GM12864 (cell line): ENCODE measurements around the gene AGPAT3.

Source experiments
- DNase-seq: peaks from one replicate; pipeline ENCODE4 v3.0.0-alpha.2; 2011; ENCODE audit warnings: low read depth
- H3K4me3 ChIP-seq: 2 replicates; pipeline ENCODE4 v1.5.1; 2011; ENCODE audit warnings: mild to moderate bottlenecking, low read depth, low read length, control low read depth
- CTCF ChIP-seq: IDR thresholded peaks from 2 replicates; pipeline ENCODE4 v1.5.1; 2011; ENCODE audit warnings: low read depth, mild to moderate bottlenecking, moderate library complexity, low read length, control low read depth, inconsistent platforms; ENCODE audit errors: missing control alignments

Gene AGPAT3

GRCh38 chr21:43939443-43940328 is 74.7 kb downstream of the AGPAT3 start:
- H3K4me3 ChIP-seq = no peak overlapping the region; the same call in 1 of the 2 replicates
- no peak for TF ChIP-seq CTCF
- no peak for DNase-seq

DNA sequence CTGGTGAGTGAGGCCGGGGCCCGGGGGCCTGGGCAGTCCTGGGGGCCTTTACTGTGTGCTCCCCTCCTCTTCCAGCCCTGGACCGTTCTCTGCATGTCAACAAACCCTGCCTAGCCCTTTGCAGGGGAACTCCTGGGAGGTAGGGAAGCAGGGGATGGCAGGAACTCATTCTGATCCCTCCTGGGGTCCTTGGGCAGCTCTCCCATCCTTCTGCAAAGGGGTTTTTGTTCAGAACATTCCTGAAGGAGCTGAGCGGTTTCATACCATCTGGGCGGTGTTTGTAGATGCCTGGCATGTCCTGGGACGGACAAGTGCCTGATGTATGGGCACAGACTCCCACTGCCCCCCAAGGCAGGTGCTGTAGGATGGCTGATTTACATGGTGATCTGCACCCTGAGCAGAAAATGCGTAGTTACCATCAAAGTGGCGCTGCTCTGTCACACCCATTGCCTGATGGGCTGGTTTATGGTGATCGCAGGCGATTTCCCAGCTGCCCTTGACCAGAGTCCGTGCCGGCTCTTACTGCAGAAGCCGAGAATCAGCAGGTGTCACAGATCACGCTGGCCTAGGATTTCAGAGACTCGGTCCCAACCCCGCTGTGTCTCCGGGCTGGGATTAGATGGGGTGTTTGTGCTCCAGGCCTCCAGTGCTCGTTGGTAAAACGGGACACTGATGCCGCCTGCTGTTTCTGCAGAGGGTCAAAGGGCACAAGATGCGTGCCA is 75.5 kb downstream of the AGPAT3 start:
- H3K4me3 ChIP-seq = no peak overlapping the region
- no peak for TF ChIP-seq CTCF
- no peak for DNase-seq

DNA sequence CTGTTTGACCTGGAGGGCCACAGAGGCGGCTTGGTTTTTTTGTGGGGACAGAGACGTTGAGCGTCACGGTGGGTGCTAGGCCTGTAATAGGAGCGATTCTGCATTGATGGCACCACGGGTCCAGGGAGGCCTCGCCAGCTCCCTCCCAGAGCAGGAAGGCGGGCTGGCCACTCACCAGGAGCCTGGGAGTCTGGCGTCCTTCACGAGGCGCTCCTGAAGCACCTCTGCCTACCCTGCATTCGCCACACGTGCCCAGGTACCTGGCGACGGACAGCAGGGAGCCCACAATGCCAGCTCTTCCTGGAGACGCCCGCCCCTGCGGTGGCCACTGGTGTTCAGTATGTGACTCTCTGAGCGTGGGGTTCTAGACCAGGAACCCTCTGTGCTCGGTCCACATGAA is 77.2 kb downstream of the AGPAT3 start:
- no peak for TF ChIP-seq CTCF
- no peak overlapping the region for H3K4me3 ChIP-seq
- no peak for DNase-seq

- DNase-seq = no peak
- TF ChIP-seq CTCF = no peak
- no peak overlapping the region for H3K4me3 ChIP-seq
Measured at GRCh38 chr21:43942621-43943020, 77.6 kb downstream of the AGPAT3 start.

DNA sequence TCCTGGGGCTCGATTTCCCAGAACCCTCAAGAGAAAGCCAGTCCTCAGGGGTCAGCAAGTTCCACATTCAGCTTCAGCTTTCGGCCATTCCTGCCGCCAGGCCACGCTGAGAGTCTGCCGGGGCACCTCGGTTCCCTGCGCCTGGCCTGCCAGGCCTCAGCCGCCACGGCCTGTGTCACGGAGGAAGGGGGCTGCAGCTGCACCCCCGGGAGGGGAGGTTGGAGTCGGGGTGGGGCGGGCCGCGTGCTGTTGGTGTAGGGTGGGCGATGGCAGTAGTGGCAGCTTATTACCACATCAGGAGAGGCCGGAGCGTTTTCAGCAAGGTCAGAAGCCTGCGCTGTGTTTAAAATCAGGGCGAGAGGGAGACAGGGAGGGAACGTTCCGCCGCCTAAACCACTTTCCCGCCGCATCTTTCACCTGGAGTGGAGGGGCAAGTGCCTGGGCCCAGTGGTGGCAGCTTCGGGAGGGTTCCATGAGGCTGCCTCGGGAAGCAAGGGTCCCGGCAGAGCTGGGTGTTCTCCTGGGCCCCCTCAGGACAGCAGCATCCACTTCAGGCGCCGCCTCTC is 78.6 kb downstream of the AGPAT3 start:
- DNase-seq = no peak
- no peak for TF ChIP-seq CTCF

DNA sequence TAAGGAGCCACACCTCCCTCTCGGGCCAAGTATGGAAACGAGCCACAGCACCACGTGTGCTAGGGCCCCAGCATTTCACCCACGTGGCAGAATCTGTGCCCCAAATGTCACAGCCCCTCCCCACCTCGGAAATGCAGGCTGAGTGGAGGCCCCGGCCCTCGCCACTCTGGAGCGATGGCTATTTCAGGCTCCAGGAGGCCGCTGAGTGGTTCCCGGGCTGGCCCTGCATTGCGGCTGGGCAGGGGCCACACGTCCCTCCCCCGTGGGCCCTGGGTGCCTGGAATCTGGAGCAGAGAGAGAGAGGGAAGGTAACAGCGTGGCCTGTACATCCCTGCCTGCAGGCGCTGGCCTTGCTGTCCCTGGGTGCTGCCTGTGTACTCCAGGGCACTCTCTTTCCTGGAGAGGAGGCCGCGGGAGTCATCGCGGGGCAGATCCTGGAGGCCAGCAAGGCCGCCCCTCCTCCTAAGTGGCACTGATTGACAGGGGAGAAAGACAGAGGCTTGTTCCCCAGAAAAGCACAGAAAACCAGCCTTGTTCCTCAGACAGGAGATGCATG is 79.1 kb downstream of the AGPAT3 start:
- no peak overlapping the region for H3K4me3 ChIP-seq
- DNase-seq = no peak
- TF ChIP-seq CTCF = no peak

More for the DNA sequence above, 78.6 kb downstream of the AGPAT3 start:
- H3K4me3 ChIP-seq = no peak overlapping the region
